VCaP (cell line): ENCODE measurements around the gene MYO3B.
"Not testable (repeated sequence)": the region's sequence is repeated elsewhere in the genome, so short reads cannot be mapped to it uniquely, and the experiment has no call there.

Experiments used
- H3K27ac ChIP-seq: fragments of 450-650 bp; 2 replicates; pipeline ENCODE4 v1.5.1; 2017
- CTCF ChIP-seq: fragments of 450-650 bp; conservative IDR thresholded peaks from 2 replicates; pipeline ENCODE4 v1.5.1; 2017; ENCODE audit warnings: mild to moderate bottlenecking, moderate library complexity

Gene MYO3B

GRCh38 chr2:170660409-170660808 is 482.5 kb downstream of the MYO3B start:
- no peak overlapping the region for H3K27ac ChIP-seq
- no peak for TF ChIP-seq CTCF

DNA sequence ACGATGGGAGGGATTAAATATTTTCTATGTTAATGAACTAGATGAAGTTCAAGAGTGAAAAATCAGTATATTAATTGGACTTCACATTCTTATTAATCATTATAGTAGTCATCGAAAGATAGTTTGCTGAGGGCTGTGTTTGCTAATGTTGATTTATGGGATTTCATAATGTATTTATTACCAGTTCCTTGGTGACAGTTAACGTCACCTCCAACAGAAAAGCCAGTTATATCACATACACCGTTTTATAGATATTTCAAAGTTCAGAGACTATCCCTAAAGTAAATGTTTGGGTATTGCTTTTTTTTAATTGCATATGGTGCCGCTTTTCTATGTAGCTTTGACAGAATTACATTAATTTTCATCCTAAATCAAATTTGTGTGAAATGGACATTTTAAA is 487.8 kb downstream of the MYO3B start:
- peak overlapping the region; percentile 59 for H3K27ac ChIP-seq
- TF ChIP-seq CTCF = no peak

DNA sequence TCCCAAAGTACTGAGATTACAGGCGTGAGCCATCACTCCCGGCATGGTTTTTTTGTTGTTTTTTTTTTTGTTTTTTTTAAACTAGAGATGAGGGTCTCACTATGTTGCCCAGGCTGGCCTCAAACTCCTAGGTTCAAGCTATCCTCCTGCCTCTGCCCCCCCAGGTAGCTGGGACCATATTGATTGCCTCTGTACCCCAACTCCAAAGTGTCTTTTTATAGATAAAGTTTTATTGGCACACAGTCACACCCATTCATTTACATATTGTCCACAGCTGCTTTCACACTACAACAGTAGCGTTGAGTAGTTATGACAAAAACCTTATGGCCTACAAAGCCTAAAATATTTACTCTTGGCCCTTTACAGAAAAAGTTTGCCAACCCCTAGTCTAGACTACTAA is 492.0 kb downstream of the MYO3B start:
- no peak overlapping the region for H3K27ac ChIP-seq
- TF ChIP-seq CTCF = no peak

GRCh38 chr2:170670651-170671050 is 492.7 kb downstream of the MYO3B start:
- no peak overlapping the region for H3K27ac ChIP-seq
- no peak for TF ChIP-seq CTCF

DNA sequence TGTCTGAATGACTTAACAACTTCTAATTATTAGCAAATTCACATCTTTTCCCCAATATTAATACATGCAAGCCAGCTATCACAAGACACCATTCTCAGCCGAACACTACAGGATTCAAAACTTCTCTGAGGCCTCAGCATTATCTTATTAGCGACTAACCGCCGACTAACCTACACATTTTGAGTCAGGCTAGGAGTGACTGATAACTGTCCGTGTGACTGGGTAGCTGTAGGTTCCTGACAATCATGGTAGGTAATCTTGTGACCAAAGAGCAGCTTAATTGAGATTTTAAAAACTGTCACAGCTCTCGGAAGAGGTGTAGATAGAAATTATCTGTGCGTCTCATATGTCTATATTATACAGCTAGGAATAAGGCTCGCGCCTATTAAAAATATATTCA is 493.1 kb downstream of the MYO3B start:
- H3K27ac ChIP-seq = no peak overlapping the region
- no peak for TF ChIP-seq CTCF

- not testable (repeated sequence) for H3K27ac ChIP-seq
These were observed 496.3 kb downstream of the MYO3B start for GRCh38 chr2:170674282-170674681.

GRCh38 chr2:170675701-170676100 is 497.8 kb downstream of the MYO3B start:
- no peak for TF ChIP-seq CTCF
- no peak overlapping the region for H3K27ac ChIP-seq

DNA sequence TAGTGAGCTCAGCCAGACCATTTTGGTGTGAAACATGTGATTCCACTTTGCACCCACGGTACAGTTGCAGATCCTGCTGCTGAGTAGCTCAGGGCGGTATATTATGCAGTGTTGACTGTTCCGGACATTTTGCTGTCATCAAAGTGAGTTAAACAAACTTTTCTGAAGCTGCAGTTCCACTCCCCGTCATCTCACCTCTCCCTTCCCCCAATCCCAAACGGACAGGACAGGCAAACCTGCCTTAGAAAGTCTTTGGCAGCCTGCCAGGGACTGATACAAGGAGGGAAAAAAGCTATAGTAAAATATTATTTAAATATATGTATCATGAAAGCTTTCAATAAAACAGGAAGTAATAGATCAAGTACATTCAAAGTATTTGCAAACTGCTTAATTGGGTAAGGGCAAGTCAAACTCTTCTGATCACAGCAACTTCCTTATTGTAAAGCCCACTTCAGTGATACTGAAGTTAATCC is 501.7 kb downstream of the MYO3B start:
- TF ChIP-seq CTCF = no peak
- H3K27ac ChIP-seq = peak overlapping the region; percentile 48
